Astrocyte of the spinal cord (primary cell): ENCODE results near the gene FREM2.

Experiments
- DNase-seq: peaks from one replicate; pipeline ENCODE4 v3.0.0; 2011; ENCODE audit warnings: low read depth, low spot score
- H3K4me3 ChIP-seq: 2 replicates; pipeline ENCODE4 v1.5.1; 2011; ENCODE audit warnings: low read depth, mild to moderate bottlenecking, low read length, moderate library complexity
- in situ Hi-C: cut with HindIII; loops from 2 replicates; pipeline ENCODE4 v1.10.0; 2017; ENCODE audit warnings: low sequenced_read_pairs
- TF ChIP-seq, protein P1 (sequence below): IDR thresholded peaks from 2 replicates; pipeline ENCODE4 v1.5.1; 2012; ENCODE audit warnings: low read depth, mild to moderate bottlenecking, low read length, inconsistent platforms

FREM2 gene

DNA sequence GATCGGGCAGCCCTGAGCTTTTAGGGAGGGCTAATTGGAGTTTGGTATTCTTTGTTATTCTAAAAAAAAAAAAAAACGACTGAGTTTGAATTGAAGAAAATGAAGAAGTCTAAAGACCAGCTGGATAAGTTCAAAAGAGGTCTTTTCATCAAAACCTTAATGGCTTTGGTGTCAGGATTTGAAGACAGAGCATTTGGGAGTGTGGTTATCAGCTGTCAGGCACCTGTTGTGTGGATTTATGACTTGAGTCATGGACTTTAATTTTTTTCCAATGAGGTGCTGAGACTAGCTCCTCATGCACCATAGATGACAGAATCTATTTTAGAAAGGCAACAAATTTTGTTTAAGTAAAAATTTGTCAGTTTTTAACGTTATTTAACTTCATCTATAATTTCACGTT, 72.5 kb downstream of the FREM2 start:
- in situ Hi-C loops = no loop called here
- DNase-seq = no peak
- TF ChIP-seq, protein P1, sequence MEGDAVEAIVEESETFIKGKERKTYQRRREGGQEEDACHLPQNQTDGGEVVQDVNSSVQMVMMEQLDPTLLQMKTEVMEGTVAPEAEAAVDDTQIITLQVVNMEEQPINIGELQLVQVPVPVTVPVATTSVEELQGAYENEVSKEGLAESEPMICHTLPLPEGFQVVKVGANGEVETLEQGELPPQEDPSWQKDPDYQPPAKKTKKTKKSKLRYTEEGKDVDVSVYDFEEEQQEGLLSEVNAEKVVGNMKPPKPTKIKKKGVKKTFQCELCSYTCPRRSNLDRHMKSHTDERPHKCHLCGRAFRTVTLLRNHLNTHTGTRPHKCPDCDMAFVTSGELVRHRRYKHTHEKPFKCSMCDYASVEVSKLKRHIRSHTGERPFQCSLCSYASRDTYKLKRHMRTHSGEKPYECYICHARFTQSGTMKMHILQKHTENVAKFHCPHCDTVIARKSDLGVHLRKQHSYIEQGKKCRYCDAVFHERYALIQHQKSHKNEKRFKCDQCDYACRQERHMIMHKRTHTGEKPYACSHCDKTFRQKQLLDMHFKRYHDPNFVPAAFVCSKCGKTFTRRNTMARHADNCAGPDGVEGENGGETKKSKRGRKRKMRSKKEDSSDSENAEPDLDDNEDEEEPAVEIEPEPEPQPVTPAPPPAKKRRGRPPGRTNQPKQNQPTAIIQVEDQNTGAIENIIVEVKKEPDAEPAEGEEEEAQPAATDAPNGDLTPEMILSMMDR = no peak
- no peak overlapping the region for H3K4me3 ChIP-seq

DNA sequence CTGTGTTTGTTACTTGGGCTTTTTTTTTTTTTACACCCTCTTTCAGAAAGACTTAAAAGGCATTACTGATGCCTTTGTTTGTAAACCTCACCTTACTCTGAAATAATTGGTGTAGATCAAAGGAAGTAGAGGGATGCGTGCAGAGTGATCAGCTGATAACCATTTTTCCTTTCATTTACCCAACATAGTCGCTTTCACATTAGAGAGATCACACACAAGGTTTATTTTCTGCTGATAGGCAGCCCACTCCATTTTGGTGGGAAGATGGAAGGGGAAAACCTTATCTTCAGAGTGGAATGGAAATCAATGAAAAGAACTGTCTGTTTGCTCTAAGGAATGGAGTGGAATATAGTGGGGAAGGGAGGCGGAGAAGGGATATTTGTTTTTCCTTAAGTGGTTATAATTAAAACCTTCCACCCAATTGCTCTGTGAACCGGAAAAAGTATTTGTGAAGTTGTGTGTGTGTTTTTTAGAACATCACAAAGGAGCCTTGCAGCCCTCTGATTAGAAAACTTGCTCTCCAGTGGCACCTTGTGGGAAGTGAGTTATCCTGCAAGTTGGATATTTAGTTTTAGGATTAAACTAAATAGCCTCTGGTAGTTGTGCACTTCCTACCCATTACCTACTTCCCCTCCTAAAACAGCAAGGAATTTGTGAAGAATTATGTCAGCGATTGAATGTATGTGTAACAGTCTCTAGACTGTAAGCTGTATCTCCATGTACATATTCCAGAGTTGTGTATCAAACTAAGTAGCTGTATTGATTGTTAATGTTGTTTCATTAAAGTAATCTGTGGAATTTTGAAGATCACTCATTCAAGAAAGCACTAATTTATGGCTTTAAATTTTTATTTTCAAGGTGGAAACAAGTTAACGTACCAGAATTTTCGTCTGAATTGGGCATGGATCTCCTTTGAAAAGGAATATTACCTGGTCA, 76.8 kb downstream of the FREM2 start:
- in situ Hi-C loops = no loop called here
- TF ChIP-seq, protein P1 = peak; percentile 76
- H3K4me3 ChIP-seq = no peak overlapping the region
- DNase-seq = peak; percentile 43

DNA sequence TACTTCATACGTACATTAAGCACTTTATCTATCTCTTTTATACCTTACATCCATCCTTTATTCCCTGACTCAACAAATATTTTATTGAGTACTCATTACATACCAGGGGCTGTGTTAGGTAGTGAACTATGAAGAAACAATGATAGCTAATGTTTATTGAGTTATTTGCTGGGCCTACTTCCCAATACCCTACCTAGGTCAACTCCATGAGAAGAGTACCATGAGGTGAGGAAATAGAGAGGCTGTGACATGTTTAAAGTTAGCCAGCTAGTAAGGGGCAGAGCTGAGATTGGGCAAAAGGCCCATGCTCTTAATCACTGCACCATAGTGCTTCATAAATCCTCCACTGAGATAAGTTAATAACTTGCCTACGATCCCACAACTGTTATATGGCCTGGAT, 79.9 kb downstream of the FREM2 start:
- H3K4me3 ChIP-seq = no peak overlapping the region
- TF ChIP-seq, protein P1 = no peak
- DNase-seq = no peak
- in situ Hi-C loops = no loop called here

DNA sequence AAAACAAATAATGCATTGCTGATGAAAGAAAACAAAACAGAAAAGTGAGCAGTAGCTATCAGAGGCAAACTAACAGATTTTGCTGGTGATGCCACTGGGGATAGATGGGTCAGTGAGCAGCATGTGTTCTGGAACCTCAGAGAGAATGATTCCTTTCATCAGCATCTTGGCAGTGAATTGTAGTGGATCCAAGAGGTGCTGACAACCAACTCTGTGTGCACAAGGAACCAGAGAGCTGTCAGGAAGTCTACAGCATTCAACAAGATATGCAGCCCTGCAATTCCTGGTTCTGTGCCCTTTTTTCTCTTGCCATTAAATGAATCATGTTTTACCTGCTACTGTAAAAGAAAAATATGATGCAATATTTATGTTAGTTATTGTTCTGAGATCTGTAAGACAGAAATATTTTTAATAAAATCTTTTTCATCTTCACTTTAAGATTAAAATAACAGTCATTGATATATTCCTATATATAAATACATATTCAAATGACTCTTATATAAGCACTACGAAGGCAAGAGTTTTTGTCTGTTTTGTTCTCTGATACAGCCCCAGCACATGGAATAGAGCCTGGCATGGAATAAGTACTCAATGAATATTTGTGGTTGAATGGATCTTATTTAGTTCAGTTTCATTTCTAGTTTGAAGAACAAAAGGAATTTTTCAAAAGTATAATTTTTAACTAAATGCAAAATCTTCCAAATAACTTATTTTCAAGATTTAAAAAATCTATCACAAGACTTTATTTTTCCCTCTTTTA, 80.8 kb downstream of the FREM2 start:
- TF ChIP-seq, protein P1 = no peak
- in situ Hi-C loops = no loop called here
- no peak for DNase-seq
- no peak overlapping the region for H3K4me3 ChIP-seq

DNA sequence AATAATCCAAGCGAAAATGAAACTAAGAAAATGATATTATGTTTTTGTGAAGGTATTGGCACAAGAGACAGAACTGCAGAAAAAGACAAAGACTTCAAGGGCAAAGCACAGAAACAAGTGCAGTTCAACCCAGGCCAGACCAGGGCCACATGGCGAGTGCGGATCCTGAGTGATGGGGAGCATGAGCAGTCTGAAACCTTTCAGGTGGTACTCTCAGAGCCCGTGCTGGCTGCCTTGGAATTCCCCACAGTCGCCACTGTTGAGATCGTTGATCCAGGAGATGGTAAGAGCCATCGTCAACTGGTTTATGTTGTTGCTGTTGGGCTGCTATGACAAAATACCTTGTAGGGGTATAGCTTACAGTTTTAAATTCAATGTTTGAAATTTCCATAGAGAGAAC, 82.6 kb downstream of the FREM2 start:
- H3K4me3 ChIP-seq = no peak overlapping the region
- TF ChIP-seq, protein P1 = no peak
- in situ Hi-C loops = no loop called here
- DNase-seq = no peak

DNA sequence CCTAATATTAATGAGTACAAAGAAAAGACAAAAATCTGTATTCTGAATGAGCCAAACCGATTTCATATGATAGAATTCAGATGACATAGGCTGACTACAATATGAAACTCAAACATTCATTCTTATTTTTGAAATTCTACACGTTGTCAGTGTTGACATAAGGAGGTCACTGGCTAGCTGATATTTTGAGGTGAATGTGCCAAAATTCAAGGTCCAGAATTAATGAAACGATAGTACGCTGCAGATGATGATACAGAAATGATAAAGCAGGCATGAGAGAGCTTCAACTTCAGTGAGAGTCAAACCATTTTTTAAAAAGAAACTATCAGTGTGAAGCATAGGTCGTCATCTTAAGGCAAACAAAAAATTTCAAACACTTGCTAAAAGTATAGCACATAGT, 88.2 kb downstream of the FREM2 start:
- TF ChIP-seq, protein P1 = no peak
- no peak overlapping the region for H3K4me3 ChIP-seq
- in situ Hi-C loops = no loop called here
- DNase-seq = no peak
